Chondrocyte (in vitro differentiated cells): ENCODE results near the gene CPED1. TPM values are rescaled to one million over a fixed set of nuclear protein-coding genes. Genes with fewer than 3 reads are reported as not detected.

Source experiments
- DNase-seq: peaks from one replicate; pipeline ENCODE4 v3.0.0; 2021; ENCODE audit warnings: mixed read lengths, low spot score
- H3K27ac Mint-ChIP-seq: one replicate; pipeline ENCODE4 v1.8.0; 2021; ENCODE audit warnings: mild to moderate bottlenecking, moderate library complexity, mixed read lengths; ENCODE audit not compliant: unreplicated experiment
- H3K27me3 Mint-ChIP-seq: 2 replicates; pipeline ENCODE4 v1.8.0; 2021; ENCODE audit warnings: low read depth, mixed read lengths
- H3K36me3 Mint-ChIP-seq: 2 replicates; pipeline ENCODE4 v1.8.0; 2021; ENCODE audit warnings: low read depth, mixed read lengths
- H3K4me1 Mint-ChIP-seq: 2 replicates; pipeline ENCODE4 v1.8.0; 2021; ENCODE audit warnings: low read depth, mild to moderate bottlenecking, mixed read lengths
- H3K4me3 Mint-ChIP-seq: one replicate; pipeline ENCODE4 v1.8.0; 2021; ENCODE audit warnings: mild to moderate bottlenecking, moderate library complexity, mixed read lengths; ENCODE audit not compliant: unreplicated experiment
- H3K9me3 Mint-ChIP-seq: 2 replicates; pipeline ENCODE4 v1.8.0; 2021; ENCODE audit warnings: low read depth, mixed read lengths
- CTCF ChIP-seq: fragments of 200-600 bp; sonication (generic); IDR thresholded peaks from 2 replicates; pipeline ENCODE4 v1.5.0; 2021; ENCODE audit warnings: antibody characterized with exemption, mild to moderate bottlenecking, moderate library complexity
- total RNA-seq: library from RNA; stranded (reverse); gene quantifications from 3 replicates; pipeline ENCODE4 v1.2.1, GENCODE V29; 2021

The CPED1 gene
- total RNA-seq, 1 donor from 2014 or later: 2.8 TPM

- Mint-ChIP-seq H3K36me3 (no peaks in the 10 kb centered on the region), H3K4me3 (no peak overlapping the region), H3K27me3 (no peaks in the 10 kb centered on the region), H3K9me3 (no peaks in the 10 kb centered on the region), H3K27ac (no peak overlapping the region), H3K4me1 (peaks cover 26% of the 10 kb centered on the region)
- DNase-seq: no peak
- no peak for TF ChIP-seq CTCF
These were observed 88.0 kb downstream of the CPED1 start for GRCh38 chr7:121076350-121077164.

GRCh38 chr7:121077165-121077630, 88.7 kb downstream of the CPED1 start:
- H3K27me3 Mint-ChIP-seq: no peaks in the 10 kb centered on the region
- H3K36me3 Mint-ChIP-seq: no peaks in the 10 kb centered on the region
- H3K9me3 Mint-ChIP-seq: no peaks in the 10 kb centered on the region
- no peak overlapping the region for H3K27ac Mint-ChIP-seq
- no peak overlapping the region for H3K4me3 Mint-ChIP-seq
- H3K4me1 Mint-ChIP-seq: peaks cover 23% of the 10 kb centered on the region
- no peak for TF ChIP-seq CTCF
- no peak for DNase-seq

GRCh38 chr7:121078701-121079227, 90.3 kb downstream of the CPED1 start:
- Mint-ChIP-seq H3K27ac (no peak overlapping the region), H3K36me3 (no peaks in the 10 kb centered on the region), H3K4me1 (peaks cover 30% of the 10 kb centered on the region), H3K9me3 (no peaks in the 10 kb centered on the region), H3K27me3 (no peaks in the 10 kb centered on the region), H3K4me3 (no peak overlapping the region)
- DNase-seq: no peak
- TF ChIP-seq CTCF: no peak

- TF ChIP-seq CTCF: peak; percentile 72
- Mint-ChIP-seq H3K36me3 (no peaks in the 10 kb centered on the region), H3K27ac (no peak overlapping the region), H3K9me3 (no peaks in the 10 kb centered on the region), H3K4me3 (no peak overlapping the region), H3K4me1 (peaks cover 38% of the 10 kb centered on the region), H3K27me3 (no peaks in the 10 kb centered on the region)
- DNase-seq: no peak
These were observed 91.1 kb downstream of the CPED1 start for GRCh38 chr7:121079425-121080169.

- H3K27ac Mint-ChIP-seq: no peak overlapping the region
- no peak for TF ChIP-seq CTCF
These were observed 91.9 kb downstream of the CPED1 start for GRCh38 chr7:121080257-121080912.

More at GRCh38 chr7:121080257-121080912, 91.9 kb downstream of the CPED1 start:
- no peak for DNase-seq
- no peaks in the 10 kb centered on the region for H3K27me3 Mint-ChIP-seq
- H3K36me3 Mint-ChIP-seq: no peaks in the 10 kb centered on the region
- H3K9me3 Mint-ChIP-seq: no peaks in the 10 kb centered on the region
- no peak overlapping the region for H3K4me3 Mint-ChIP-seq
- peaks cover 46% of the 10 kb centered on the region for H3K4me1 Mint-ChIP-seq
